ENCODE data around the gene CHMP1A.

GRCh38 chr16:89658221-89658879 is 842 bp upstream of the CHMP1A start:
- no peak for TF ChIP-seq CTCF (IDR thresholded peaks at IDR 0.05; ENCODE audit: low read depth, low read length)
- TF ChIP-seq EZH2phosphoT487 (IDR thresholded peaks at IDR 0.05; ENCODE audit: low read depth): no peak
